Testis (tissue), 3 donors: Measurements from ENCODE around the gene SARDH. TPM values are rescaled to one million over a fixed set of nuclear protein-coding genes. Genes with fewer than 3 reads are reported as not detected.

ENCODE experiments used
- DNase-seq: peaks from one replicate; pipeline ENCODE4 v3.0.0-alpha.2; 2019
- H3K27ac ChIP-seq, 2 donors: fragments of 200-600 bp; sonication (generic); one replicate each; pipeline ENCODE4 v1.5.1; 2019
- H3K27me3 ChIP-seq: fragments of 200-600 bp; sonication (generic); one replicate; pipeline ENCODE4 v1.5.1; 2019
- H3K36me3 ChIP-seq: fragments of 200-600 bp; sonication (generic); one replicate; pipeline ENCODE4 v1.5.1; 2017; ENCODE audit warnings: low read depth; ENCODE audit errors: missing control alignments
- H3K4me1 ChIP-seq: fragments of 200-600 bp; sonication (generic); one replicate; pipeline ENCODE4 v1.5.1; 2019
- H3K4me3 ChIP-seq, 2 donors: fragments of 200-600 bp; sonication (generic); one replicate each; pipeline ENCODE4 v1.5.1; 2017 to 2019
- H3K9me3 ChIP-seq: fragments of 200-600 bp; sonication (generic); one replicate; pipeline ENCODE4 v1.5.1; 2017
- CTCF ChIP-seq, 3 experiments: fragments of 450-650 bp in 2 of 3; fragments of 200-600 bp in 1 of 3; sonication (generic) in 1 of 3; IDR thresholded peaks; one replicate each; pipeline ENCODE4 v1.5.1; 2016 to 2019; ENCODE audit warnings: antibody characterized with exemption in 3 of 3, mild to moderate bottlenecking in 2 of 3, moderate library complexity in 1 of 3
- POLR2A ChIP-seq: fragments of 450-650 bp; IDR thresholded peaks from one replicate; pipeline ENCODE4 v1.6.1; 2017; ENCODE audit warnings: antibody characterized with exemption, mild to moderate bottlenecking, moderate library complexity
- WGBS, 2 donors: methylation state at CpG; one replicate each; pipeline ENCODE4 v1.1.5; 2018; 5-methylcytosine and 5-hydroxymethylcytosine counted together
- intact Hi-C: fragments of 100-400 bp; cut with DNase I; formaldehyde crosslinking; loops from one replicate; pipeline ENCODE4 v1.15.1; 2023; ENCODE audit warnings: low total_unique reads
- polyA plus RNA-seq: library from polyadenylated mRNA; stranded (reverse); fragments of 350-450 nt; fragmentation: Illumina TruSeq; extraction: RNeasy Lipid Tissue Mini Kit (QIAGEN cat#74804); gene quantifications from one replicate; pipeline ENCODE4 v1.2.3, GENCODE V29; 2014; ENCODE audit warnings: low read depth, low replicate concordance; ENCODE audit not compliant: insufficient read depth
- total RNA-seq, 2 donors: library from RNA; depleted of rRNA; stranded (reverse); fragments of >200 nt; gene quantifications; one replicate each; pipeline ENCODE4 v1.2.3, GENCODE V29; 2016

The SARDH gene
- total and polyA plus RNA-seq, 3 donors from 2014 or later, result 2.6 to 7.2 (median 5.1) TPM

GRCh38 chr9:133637451-133638055, 100.6 kb downstream of the SARDH start:
- H3K9me3 ChIP-seq, result no peaks in the 10 kb centered on the region
- H3K36me3 ChIP-seq, result no peaks in the 10 kb centered on the region
- no peak overlapping the region for H3K4me3 ChIP-seq
- DNase-seq, result peak; percentile 29
- WGBS, 2 donors, result 72 to 74% methylated on average over 8 to 12 of the region's 12 CpGs
- intact Hi-C loops, result no loop called here
- peaks cover 5% of the 10 kb centered on the region for H3K4me1 ChIP-seq
- no peak overlapping the region for H3K27ac ChIP-seq
- TF ChIP-seq POLR2A (no peak), CTCF (IDR thresholded peaks at IDR 0.05) (no peak)
- no peaks in the 10 kb centered on the region for H3K27me3 ChIP-seq

GRCh38 chr9:133636902-133637301, 101.2 kb downstream of the SARDH start:
- Histone ChIP-seq H3K27me3 (no peaks in the 10 kb centered on the region), H3K27ac (no peak overlapping the region), H3K9me3 (no peaks in the 10 kb centered on the region), H3K4me3 (no peak overlapping the region), H3K4me1 (peaks cover 5% of the 10 kb centered on the region), H3K36me3 (no peaks in the 10 kb centered on the region)
- DNase-seq, result no peak
- intact Hi-C loops, result no loop called here
- WGBS, 2 donors, result 91 to 95% methylated on average over 2 to 12 of the region's 12 CpGs
- TF ChIP-seq CTCF (IDR thresholded peaks at IDR 0.05) (no peak), POLR2A (no peak)

GRCh38 chr9:133635533-133636531, 102.3 kb downstream of the SARDH start, which contains the start of gene DBH:
Gene DBH (plus strand): TSS chr9:133636363. CDS start chr9:133636372, 9 bp downstream.
- no peak within 1 kb of the TSS for H3K4me3 ChIP-seq
- H3K9me3 ChIP-seq, result no peaks in the 10 kb centered on the region
- TF ChIP-seq CTCF (IDR thresholded peaks at IDR 0.05), result no peak
- TF ChIP-seq POLR2A, result no peak
- no peak within 1 kb of the TSS for H3K27ac ChIP-seq
- H3K27me3 ChIP-seq, result no peaks in the 10 kb centered on the region
- H3K4me1 ChIP-seq, result peaks cover 5% of the 10 kb centered on the region
- intact Hi-C loops, result no loop called here
- no peak for DNase-seq
- WGBS, 2 donors, result 91 to 93% methylated on average over 12 to 24 of the region's 24 CpGs
- no peaks in the 10 kb centered on the region for H3K36me3 ChIP-seq

DNA sequence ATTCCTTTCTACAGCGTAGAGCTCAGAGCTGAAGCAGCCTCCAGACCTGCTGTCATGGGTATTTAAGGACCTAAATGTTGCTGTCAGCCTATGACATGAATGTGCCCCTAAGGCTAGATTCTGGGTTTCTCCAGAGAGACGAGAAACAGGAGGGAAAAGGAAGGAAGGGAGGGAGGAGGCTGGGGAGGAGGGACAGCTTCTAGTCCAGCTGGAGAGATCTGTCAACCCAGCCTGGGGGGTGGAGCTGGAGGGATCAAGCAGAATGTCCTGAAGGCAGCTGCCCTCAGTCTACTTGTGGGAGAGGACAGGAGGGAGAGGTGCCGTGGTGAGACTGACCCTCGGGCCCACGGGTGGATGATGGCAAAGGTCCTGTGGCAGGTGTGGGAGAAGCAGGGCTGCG, 103.1 kb downstream of the SARDH start:
- no peak for TF ChIP-seq POLR2A
- no peak for TF ChIP-seq CTCF (IDR thresholded peaks at IDR 0.05)
- intact Hi-C loops, result no loop called here
- no peak overlapping the region for H3K4me3 ChIP-seq
- peaks cover 5% of the 10 kb centered on the region for H3K4me1 ChIP-seq
- no peak overlapping the region for H3K27ac ChIP-seq
- no peaks in the 10 kb centered on the region for H3K9me3 ChIP-seq
- no peaks in the 10 kb centered on the region for H3K36me3 ChIP-seq
- no peaks in the 10 kb centered on the region for H3K27me3 ChIP-seq
- no peak for DNase-seq
- whole genome bisulfite sequencing, 2 donors, result 78 to 80% methylated on average over 6 of the region's 6 CpGs
